ENCODE measurements around the gene C1RL.

DNA sequence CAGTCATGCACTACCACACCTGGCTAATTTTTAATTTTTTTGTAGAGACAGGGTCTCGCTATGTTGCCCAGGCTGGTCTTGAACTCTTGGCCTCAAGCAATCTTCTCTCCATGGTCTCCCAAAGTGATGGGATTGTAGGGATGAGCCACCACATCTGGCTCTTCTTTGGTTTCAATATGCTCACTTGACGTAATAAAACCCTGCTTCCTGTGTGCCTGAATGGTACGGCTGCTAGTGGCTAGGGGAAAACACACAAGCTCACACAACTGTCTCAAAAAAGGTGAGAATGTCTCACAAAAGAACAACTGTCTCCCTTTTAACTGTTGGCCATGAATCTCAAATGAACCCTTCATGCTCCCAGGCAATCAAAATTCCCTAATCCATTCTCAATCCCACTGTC, 33.5 kb downstream of the C1RL start:
- TF ChIP-seq EZH2phosphoT487 (IDR thresholded peaks at IDR 0.05; ENCODE audit: borderline replicate concordance) (no peak), EZH2 (IDR thresholded peaks at IDR 0.05) (no peak), FOSL1 (IDR thresholded peaks at IDR 0.05; ENCODE audit: low read depth) (no peak), POLR2AphosphoS5 (IDR thresholded peaks at IDR 0.05; ENCODE audit: low read depth, low read length) (no peak), CBX3 (IDR thresholded peaks at IDR 0.05; ENCODE audit: low read depth) (no peak), POLR2A (IDR thresholded peaks at IDR 0.05; ENCODE audit: borderline replicate concordance, extremely low read depth, insufficient read depth, insufficient read length) (no peak), ZNF274 (IDR thresholded peaks at IDR 0.05; ENCODE audit: low read depth, low read length) (no peak), ZBTB33 (IDR thresholded peaks at IDR 0.05; ENCODE audit: extremely low read depth, insufficient replicate concordance, low read length) (no peak), YY1 (IDR thresholded peaks at IDR 0.05; ENCODE audit: extremely low read depth, insufficient replicate concordance, low read depth, low read length) (no peak), MAX (IDR thresholded peaks at IDR 0.05) (no peak), RAD21 (IDR thresholded peaks at IDR 0.05; ENCODE audit: low read depth) (no peak)
- TF ChIP-seq, protein P1, sequence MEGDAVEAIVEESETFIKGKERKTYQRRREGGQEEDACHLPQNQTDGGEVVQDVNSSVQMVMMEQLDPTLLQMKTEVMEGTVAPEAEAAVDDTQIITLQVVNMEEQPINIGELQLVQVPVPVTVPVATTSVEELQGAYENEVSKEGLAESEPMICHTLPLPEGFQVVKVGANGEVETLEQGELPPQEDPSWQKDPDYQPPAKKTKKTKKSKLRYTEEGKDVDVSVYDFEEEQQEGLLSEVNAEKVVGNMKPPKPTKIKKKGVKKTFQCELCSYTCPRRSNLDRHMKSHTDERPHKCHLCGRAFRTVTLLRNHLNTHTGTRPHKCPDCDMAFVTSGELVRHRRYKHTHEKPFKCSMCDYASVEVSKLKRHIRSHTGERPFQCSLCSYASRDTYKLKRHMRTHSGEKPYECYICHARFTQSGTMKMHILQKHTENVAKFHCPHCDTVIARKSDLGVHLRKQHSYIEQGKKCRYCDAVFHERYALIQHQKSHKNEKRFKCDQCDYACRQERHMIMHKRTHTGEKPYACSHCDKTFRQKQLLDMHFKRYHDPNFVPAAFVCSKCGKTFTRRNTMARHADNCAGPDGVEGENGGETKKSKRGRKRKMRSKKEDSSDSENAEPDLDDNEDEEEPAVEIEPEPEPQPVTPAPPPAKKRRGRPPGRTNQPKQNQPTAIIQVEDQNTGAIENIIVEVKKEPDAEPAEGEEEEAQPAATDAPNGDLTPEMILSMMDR (IDR thresholded peaks at IDR 0.05 in 2 of 3, conservative IDR thresholded peaks at IDR 0.05 in 1 of 3; ENCODE audit: borderline replicate concordance in 1 of 3, insufficient read depth in 1 of 3, low read depth in 2 of 3, low read length in 2 of 3): no peak
